GM18909 (cell line): Measurements from ENCODE around the gene TMEM238.
"Not testable (repeated sequence)": the region's sequence is repeated elsewhere in the genome, so short reads cannot be mapped to it uniquely, and the experiment has no call there.

Experiments
- ATAC-seq: cut with Tn5 transposase; IDR thresholded peaks from one replicate; pipeline ENCODE4 v1.9.1; 2021; ENCODE audit warnings: mild to moderate bottlenecking; ENCODE audit not compliant: unreplicated experiment, poor library complexity

The TMEM238 gene

DNA sequence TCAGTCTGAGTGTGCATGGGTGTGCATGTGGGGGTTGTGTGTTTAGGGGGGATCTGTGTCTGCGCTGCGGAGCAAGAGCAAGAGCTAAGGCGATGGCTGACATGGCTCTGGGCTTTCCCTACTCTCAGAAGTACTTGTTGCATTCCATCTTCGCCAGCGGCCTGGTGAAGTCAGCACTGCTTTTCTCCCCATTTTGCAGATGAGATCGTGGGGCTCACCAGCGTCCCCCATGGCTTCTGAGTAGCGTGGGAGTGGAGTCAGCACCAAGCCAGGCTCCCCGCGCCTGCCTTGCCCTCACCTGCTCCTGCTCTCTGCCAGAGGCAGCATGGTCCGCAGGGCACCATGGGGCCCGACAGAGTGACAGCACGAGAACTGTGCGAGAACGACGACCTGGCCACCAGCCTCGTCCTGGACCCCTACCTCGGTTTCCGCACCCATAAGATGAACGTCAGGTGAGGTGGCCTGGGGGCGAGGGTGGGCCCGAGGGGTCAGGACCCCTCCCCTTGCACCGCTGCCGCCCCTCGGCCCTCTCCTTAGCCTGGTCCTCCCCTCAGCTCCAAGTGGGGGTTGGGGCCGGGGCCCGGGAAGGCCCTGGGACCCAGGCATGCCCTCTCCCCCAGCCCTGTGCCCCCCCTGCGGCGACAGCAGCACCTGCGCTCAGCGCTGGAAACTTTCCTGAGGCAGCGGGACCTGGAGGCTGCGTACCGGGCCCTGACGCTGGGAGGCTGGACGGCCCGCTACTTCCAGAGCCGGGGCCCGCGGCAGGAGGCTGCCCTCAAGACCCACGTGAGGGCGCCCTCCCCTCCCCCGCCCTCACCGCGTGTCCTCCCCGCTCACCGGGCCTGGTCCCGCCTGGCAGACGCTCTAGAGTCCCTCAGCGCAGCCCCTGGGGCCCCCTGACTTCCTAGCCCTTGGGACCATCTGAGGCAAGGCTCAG, 42.2 kb downstream of the TMEM238 start:
- no peak for ATAC-seq

DNA sequence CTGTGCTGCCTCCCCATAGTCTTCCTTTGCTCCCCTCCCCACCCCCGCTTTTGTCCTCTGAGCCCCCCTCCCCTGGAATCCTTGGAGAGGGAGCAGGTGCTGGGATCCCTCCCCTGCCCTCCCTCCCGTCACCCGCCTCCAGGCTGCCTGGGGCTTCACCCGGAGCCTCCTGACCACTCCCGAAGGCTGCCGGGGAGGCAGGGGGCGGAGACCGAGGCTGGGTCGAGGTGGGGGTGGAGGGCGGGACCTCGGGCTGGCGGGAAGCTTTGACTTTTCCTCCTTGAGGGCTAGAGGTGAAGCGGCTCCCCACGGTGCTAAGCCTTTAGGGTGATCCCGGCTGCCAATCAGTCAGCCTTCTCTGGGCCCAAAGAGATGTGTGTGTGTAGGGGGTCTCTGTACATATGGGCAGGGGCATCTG, 42.9 kb downstream of the TMEM238 start:
- no peak for ATAC-seq

DNA sequence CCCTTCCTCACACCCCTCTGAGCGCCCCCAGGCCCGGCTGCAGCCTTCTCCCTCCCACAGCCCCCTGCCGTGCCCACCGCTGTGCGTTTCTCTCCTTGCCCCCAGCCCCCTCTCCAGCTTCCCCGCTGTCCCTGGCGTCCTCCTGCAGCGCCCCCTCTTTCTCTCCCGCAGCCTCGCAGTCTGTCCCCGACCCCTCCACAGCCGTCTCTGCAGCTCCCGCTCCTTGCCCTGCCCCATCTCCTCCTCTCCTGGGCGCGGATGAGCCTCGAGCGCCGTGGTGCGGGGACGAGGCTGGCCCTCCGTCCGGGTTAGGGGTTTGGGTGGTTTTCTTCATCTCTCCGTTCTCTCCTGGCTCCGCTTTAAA, 43.3 kb downstream of the TMEM238 start:
- no peak for ATAC-seq

DNA sequence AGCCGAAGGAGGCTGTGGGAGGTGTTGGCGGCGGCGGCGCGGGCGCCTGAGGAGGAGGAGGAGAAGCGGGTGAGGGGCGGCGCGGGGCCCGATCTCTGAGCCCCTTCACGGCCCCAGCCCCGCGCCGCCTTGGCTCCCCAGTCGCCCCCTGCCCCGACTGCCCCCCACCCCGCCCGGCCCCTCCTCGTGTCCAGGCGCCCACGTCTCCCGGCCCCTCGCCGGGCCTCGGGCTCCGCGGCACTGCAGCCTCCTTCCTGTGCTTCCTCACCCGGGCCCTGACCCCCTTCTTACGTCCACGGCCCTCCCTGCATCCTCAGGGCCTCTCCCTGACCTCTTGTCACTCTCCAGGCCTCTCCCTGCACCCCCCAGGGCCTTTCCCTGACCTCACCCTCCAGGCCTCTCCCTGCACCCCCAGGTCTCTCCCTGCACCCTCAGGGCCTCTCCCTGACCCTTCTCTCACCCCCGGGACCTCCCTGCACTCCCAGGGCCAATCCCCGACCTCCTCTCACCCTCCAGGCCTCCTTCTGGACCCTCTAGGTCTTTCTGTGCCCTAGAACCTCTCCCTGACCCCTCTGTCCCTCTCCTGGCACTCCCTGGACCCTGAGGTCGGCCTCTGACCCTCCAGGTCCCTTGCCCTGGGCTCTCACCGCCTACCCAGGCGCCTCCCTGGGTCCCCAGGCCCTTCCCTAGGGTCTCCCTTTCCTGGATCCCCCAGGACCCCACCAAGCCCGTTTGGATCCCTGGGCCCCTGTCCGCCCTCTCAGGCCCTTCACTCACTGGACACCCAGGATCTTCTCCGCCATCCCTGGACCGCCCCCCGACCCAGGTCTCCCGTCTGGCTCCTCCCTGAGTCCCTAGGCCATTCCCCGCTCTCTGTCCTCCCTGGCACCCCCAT, 44.0 kb downstream of the TMEM238 start:
- ATAC-seq: no peak

DNA sequence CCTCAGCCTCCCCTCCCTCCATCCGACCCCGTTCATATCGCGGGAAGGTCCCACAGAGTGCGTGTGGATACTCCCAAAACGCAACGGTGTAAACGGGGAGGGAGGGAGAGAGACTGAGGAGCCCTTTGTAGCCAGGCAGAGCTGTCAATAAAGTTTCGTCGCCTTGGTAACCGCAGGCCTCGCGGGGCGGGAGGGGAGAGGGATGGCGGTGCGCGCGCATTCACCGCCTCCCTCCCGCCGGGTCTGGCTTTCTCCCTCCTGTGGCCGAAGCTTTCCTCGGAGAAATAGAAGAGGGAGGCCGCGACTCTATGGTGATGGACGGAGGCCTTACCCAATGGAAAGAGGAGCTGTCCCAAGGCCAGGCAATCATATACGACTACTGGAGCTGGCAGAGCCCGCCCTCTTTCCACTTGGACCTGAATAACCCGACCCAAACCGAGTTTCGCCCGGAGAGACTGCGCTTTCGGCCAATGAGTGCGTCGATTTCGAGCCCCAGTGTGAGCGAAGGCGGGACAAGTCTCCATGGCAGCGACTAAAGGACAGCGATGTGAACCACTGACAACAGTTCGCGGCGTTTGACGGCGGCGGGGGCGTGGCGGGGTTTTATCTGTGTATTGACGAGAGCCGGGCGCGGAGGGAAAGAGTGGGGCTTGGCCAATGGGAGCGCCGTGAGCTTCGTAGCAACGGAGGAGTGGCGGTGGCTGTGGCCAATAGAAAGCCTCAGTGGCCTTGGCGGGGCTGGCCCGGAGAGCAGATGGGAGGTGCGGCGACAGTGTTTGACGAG, 44.8 kb downstream of the TMEM238 start, which contains the start of gene KMT5C:
Gene KMT5C, plus strand, starts transcription at position 772 of the 784 bp plus-strand sequence. CDS start 2,061 bp downstream, outside the sequence.
- peak; percentile 81 for ATAC-seq

DNA sequence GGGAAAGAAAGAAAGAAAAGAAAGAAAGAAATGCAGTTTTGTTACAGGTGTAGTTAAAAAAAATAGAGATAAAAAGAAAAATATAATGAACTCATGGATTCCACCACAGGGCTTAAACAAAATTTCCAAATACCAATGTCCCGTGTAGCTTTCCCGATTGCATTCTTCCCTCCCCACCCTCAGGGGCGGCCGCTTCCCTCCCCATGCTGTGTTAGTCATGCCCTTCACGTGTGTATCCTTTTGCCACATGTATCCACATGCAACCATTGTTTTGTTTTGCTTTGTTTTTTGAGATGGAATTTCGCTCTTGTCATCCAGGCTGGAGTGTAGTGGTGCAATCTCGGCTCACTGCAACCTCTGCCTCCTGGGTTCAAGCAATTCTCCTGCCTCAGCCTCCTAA, 48.0 kb downstream of the TMEM238 start:
- no peak for ATAC-seq

DNA sequence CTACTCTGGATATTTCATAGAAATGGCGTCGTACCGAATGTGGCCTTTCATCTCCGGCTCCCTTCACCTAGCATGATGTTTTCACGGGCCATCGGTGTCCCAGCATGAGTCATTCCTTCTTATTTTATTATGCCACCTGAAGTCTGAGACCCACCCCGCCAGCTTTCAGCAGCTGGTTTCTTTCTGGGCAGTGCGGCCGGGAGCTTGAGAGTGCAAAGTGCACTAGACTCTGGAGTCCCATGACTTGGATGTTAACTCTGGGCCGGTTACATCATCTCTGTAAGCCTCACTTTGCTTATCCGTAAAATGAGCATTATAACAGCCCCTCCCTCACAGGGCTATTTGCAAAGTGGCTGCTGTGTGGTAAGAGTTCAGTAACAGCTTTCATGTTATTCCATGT, 50.2 kb downstream of the TMEM238 start:
- no peak for ATAC-seq

DNA sequence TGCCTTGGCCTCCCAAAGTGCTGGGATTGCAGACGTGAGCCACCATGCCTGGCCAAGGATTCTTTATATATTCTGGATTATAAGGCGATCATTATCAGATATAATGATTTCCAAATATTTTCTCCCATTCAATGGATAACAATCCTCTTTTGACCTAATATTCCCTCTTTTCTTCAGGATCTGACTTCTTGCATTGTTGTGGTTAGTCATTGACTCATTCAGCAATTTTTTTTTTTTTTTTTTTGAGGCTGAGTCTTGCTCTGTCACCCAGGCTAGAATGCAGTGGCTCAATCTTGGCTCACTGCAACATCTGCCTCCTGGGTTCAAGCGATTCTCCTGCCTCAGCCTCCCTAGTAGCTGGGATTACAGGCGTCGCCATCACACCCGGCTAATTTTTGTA, 54.3 kb downstream of the TMEM238 start:
- not testable (repeated sequence) for ATAC-seq
